ENCODE measurements around the gene ARHGEF10L.
"Not testable (repeated sequence)": the region's sequence is repeated elsewhere in the genome, so short reads cannot be mapped to it uniquely, and the experiment has no call there.

GRCh38 chr1:17489768-17490417, 49.6 kb upstream of the ARHGEF10L start:
- not testable (repeated sequence) for TF ChIP-seq CTCF (conservative IDR thresholded peaks at IDR 0.05); ZFX (IDR thresholded peaks at IDR 0.05)

Data from C4-2B (cell line).